Motor neuron (in vitro differentiated cells): ENCODE measurements around the gene AKAP5. TPM values are rescaled to one million over a fixed set of nuclear protein-coding genes. Genes with fewer than 3 reads are reported as not detected.

Experiments
- ATAC-seq, 8 experiments: fragments of 200-7000 bp; cut with Tn5 transposase; replicated peaks in 6 of 8; 2 replicates each; pipeline ENCODE4 v1.8.0; 2021; ENCODE audit warnings: mild to moderate bottlenecking in 8 of 8, moderate library complexity in 8 of 8
- H3K27ac ChIP-seq, 2 donors: fragments of 250-450 bp; sonication (Bioruptor Pico); 2 replicates each; pipeline ENCODE4 v1.9.0; 2021; ENCODE audit warnings: antibody characterized with exemption in 2 of 2, mild to moderate bottlenecking in 2 of 2, moderate library complexity in 1 of 2
- H3K4me1 ChIP-seq, 2 donors: fragments of 250-450 bp; sonication (Bioruptor Pico); replicated peaks in 1 of 2; 2 replicates each; pipeline ENCODE4 v1.6.1; 2021; ENCODE audit warnings: antibody characterized with exemption in 2 of 2, mild to moderate bottlenecking in 2 of 2, moderate library complexity in 1 of 2
- H3K4me3 ChIP-seq, 5 donors: fragments of 250-450 bp; sonication (Bioruptor Pico); 2 replicates each; pipeline ENCODE4 v1.9.0; 2021; ENCODE audit warnings: antibody characterized with exemption in 5 of 5, mild to moderate bottlenecking in 5 of 5, moderate library complexity in 4 of 5
- WGBS, 10 experiments: fragments of 450-650 bp; shearing (Covaris generic); methylation state at CpG; one replicate each; pipeline ENCODE4 v1.0.0; 2022; 5-methylcytosine and 5-hydroxymethylcytosine counted together
- in situ Hi-C, 9 experiments: fragments of 400-800 bp; cut with MboI; loops; one replicate each; pipeline ENCODE4 v1.15.0; 2021; ENCODE audit warnings: low sequenced_read_pairs in 9 of 9, low pct_unique_long_range_greater_than_20kb in 2 of 9; ENCODE audit not compliant: unreplicated experiment in 9 of 9
- total RNA-seq, 8 experiments: library from RNA; unstranded; fragments of 300-600 nt; gene quantifications; 2 replicates each; pipeline versions ENCODE4 v1.2.3 to v1.2.4, GENCODE V29; 2022

AKAP5 gene
- total RNA-seq, 8 experiments from 2014 or later, result 0.87 to 5.6 (median 4.7) TPM

GRCh38 chr14:64496764-64497163 lies 31.5 kb downstream of the AKAP5 start:
- H3K4me1 ChIP-seq, result peaks cover 6 to 7% of the 10 kb centered on the region in 2 donors
- ATAC-seq, result no peak
- H3K27ac ChIP-seq, result no peak overlapping the region
- in situ Hi-C loops, result no loop called here
- no peak overlapping the region for H3K4me3 ChIP-seq

DNA sequence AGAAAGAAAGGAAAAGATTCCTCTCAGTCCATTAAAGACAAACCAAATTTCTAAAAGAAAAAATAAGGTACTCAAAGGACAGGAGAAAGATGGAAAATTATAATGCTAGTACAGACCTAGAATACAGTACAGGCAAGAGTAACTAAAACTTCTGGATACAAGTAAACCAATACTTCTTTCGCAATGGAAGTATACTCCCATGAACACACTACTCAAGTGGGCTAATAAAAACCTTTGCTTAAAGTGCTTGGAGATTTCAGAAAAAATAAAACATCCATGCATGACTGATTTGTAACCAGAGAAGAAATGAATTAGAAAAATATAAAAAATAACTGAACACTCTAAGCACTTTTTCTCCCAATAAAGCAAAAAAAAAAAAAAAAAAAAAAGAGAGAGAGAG lies 34.8 kb downstream of the AKAP5 start:
- Histone ChIP-seq H3K4me1 (peaks cover 13 to 17% of the 10 kb centered on the region in 2 donors), H3K27ac (no peak overlapping the region), H3K4me3 (no peak overlapping the region)
- 88 to 100% (median 100%) methylated on average over 1 of the region's 1 CpG; no CpG with 5 or more reads in 2 of the 10 experiments for WGBS, 10 experiments
- in situ Hi-C loops, result no loop called here
- ATAC-seq, result no peak

GRCh38 chr14:64501411-64502171 lies 36.3 kb downstream of the AKAP5 start:
- ATAC-seq, result peak in 2 of 8 experiments; percentile 1 to 4
- WGBS, 10 experiments, result 0 to 100% (median 26%) methylated on average over 1 to 7 of the region's 8 CpGs; no CpG with 5 or more reads in 1 of the 10 experiments
- in situ Hi-C loops, result no loop called here
- H3K4me1 ChIP-seq, result peaks cover 14 to 21% of the 10 kb centered on the region in 2 donors
- H3K27ac ChIP-seq, result no peak overlapping the region
- H3K4me3 ChIP-seq, result peak overlapping the region in 3 of 5 donors; percentile 2 to 94 (median 62)

GRCh38 chr14:64502456-64502855 lies 37.2 kb downstream of the AKAP5 start:
- WGBS, 10 experiments, result 0 to 74% (median 35%) methylated on average over 1 to 5 of the region's 6 CpGs; no CpG with 5 or more reads in 2 of the 10 experiments
- H3K27ac ChIP-seq, result peak overlapping the region; percentile 89 to 97
- in situ Hi-C loops, result no loop called here
- no peak for ATAC-seq
- peak overlapping the region; percentile 62 to 94 (median 71) for H3K4me3 ChIP-seq
- peaks cover 19 to 26% of the 10 kb centered on the region in 2 donors for H3K4me1 ChIP-seq

DNA sequence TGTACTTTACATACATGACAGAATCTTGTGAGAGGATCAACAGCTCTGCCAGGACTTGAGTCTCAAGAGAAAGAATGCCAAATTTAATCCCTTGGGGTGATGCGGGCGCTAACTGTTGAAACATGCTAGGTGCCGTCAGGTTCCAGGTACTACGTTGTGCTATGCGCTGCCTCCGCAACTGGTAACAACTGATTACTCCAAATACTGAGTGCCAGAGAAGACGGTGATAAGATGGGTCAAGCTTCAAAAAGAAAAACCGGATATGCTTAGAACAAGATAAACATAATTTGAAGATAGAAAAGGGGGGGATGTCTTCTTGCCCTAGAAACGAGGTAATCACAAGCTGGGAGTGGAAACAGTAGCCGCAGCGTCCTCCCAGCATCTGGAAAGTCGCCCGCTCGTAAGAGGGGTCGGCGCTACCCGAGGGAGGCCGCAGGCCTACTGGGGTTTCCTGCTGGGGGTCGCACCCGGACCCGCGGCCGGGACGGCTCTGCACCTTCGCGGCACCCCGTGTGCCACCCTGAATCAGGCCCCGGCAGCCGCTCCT lies 37.7 kb downstream of the AKAP5 start:
- Histone ChIP-seq H3K4me3 (peak overlapping the region; percentile 62 to 94 (median 71)), H3K27ac (peak overlapping the region; percentile 89 to 97), H3K4me1 (peaks cover 19 to 27% of the 10 kb centered on the region in 2 donors)
- peak in 5 of 8 experiments; percentile 4 to 16 (median 11) for ATAC-seq
- in situ Hi-C loops, result no loop called here
- whole genome bisulfite sequencing, 10 experiments, result 0 to 18% (median 3%) methylated on average over 2 to 17 of the region's 29 CpGs; no CpG with 5 or more reads in 2 of the 10 experiments

DNA sequence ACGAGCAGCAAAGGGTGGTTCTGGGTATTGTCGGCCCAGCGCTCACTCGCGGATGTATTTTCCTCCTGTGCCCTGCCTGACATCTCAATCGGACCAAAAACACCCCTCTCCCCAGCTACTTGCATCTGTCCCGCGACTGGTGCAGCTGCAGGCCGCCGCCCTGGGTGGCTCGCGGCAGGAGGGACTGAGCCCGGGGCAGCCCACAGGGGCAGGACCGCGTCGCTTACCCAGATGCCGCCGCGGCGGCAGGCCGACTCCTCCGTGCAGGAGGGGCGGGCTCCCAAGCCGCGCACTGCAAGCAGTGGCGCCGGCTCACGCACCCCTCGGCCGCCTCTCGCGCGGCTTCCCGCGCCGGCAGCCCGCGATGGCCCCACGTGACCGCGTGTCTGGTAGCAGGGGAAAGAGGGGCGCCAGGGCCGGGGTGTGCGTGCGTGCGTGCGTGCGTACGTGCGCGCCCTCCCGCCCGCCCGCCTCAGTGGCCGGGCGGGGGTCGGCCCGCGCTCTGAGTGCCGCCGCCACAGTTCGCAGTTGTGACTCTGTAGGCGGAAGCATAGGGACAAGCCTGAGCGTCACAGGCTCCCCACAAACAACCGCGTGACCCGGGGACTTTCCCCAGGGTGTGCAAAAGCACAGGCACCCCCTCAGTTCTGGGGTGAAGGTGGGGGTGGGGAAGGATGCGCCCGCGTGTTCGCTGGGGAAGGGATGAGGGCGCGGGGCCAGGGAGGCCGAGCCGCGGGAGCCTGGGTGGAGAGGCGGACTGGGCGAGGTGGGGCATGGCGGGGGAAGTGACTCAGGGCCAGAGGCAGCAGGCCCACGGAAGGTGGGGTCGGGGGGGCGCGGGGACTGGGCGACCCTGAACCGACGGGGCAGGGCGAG lies 38.4 kb downstream of the AKAP5 start, which contains the start of gene ZBTB25:
Gene ZBTB25, minus strand, starts transcription at position 405 of the 876 bp plus-strand sequence. CDS start 13,305 bp downstream, outside the sequence.
- WGBS, 10 experiments, result 0% methylated on average over 4 to 19 of the region's 87 CpGs; no CpG with 5 or more reads in 8 of the 10 experiments

GRCh38 chr14:64504310-64504896 lies 39.1 kb downstream of the AKAP5 start, which contains the start of gene ZBTB1:
ZBTB1 (plus strand) TSS chr14:64504770; CDS start chr14:64521505, 16,735 bp downstream.
- WGBS, 10 experiments, result 0 to 2% (median 0%) methylated on average over 1 to 12 of the region's 63 CpGs; no CpG with 5 or more reads in 5 of the 10 experiments
- peaks cover 19 to 27% of the 10 kb centered on the region in 2 donors for H3K4me1 ChIP-seq
- peak; percentile 30 to 63 (median 46) for ATAC-seq
- in situ Hi-C loops, result no loop called here
- H3K4me3 ChIP-seq, result peak within 1 kb of the TSS; percentile 62 to 94 (median 71)
- peak within 1 kb of the TSS; percentile 88 to 97 for H3K27ac ChIP-seq

More for the DNA sequence above, 38.4 kb downstream of the AKAP5 start, which contains the start of gene ZBTB25:
- in situ Hi-C loops, result no loop called here
- peak; percentile 61 to 86 (median 80) for ATAC-seq
- Histone ChIP-seq H3K4me1 (peaks cover 19 to 27% of the 10 kb centered on the region in 2 donors), H3K4me3 (peak within 1 kb of the TSS; percentile 62 to 94 (median 71)), H3K27ac (peak within 1 kb of the TSS; percentile 89 to 97)

DNA sequence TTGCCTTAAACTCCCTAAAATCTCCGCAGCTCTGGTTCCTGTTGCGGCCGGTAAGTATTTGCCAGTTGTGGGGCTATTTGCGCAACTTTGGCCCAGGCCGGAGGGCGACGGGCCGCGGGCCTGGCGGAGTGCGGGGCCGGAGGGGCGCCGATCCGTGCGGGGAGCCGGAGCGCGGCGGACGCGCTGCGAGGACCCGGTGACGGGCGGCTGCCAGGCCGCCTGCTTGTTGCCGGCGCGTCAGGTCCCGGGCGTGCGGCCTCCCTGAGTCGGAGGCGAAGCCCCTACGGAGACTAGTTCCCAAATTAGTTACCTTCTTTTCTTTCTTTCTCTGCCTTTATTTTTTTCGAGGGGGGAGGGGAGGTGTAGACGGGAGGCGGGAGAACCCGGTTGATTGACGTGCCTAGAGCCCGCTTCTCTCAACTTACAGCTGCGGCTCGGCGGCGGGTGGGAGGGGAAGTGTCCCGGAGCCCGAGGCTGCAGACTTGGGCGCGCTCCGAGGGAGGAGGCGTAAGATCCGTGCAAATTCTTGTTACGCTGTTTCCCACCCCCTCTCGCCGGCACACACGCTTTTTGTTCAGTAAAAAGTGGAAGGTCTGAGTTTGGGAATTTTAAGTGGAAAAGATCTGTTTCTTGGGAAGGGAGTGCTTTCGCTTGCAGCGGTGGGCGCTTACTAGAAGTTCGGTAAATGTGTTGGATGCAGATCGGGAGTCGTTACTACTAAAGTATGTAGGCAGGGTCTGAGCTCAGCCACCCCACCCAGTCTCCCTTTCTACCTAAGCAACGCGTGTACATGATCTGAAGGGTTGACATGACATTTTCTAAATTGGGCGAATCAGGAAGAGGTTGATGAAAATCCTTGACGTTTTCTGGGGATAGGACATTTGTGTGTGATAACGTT lies 39.8 kb downstream of the AKAP5 start:
- H3K4me3 ChIP-seq, result peak overlapping the region; percentile 62 to 94 (median 71)
- peaks cover 19 to 27% of the 10 kb centered on the region in 2 donors for H3K4me1 ChIP-seq
- H3K27ac ChIP-seq, result peak overlapping the region; percentile 88 to 97
- peak; percentile 9 to 46 (median 26) for ATAC-seq
- WGBS, 10 experiments, result 0 to 4% (median 0%) methylated on average over 4 to 6 of the region's 68 CpGs; no CpG with 5 or more reads in 2 of the 10 experiments
- in situ Hi-C loops, result no loop called here

DNA sequence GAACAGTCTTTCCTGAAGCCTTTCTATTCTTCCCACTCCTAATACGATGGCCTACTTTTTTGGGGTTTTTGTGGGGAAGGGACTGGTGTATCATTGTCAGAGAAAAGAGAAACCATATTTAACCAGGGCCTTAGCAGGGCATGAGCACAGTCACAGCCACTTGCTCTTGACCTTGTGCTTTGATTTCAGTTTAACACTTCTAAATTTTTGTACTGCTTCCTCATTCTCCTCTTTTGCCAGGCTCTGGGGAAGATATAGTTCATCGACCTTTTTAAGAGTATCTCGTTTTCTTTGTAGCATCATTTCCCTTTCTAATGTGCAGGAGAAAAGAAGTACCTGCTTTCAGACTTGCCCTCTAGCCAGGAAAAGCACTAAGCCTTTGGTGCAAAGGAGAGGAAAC lies 41.4 kb downstream of the AKAP5 start:
- no peak overlapping the region for H3K4me3 ChIP-seq
- peaks cover 16 to 25% of the 10 kb centered on the region in 2 donors for H3K4me1 ChIP-seq
- 10 to 93% (median 75%) methylated on average over 1 to 3 of the region's 3 CpGs; no CpG with 5 or more reads in 1 of the 10 experiments for WGBS, 10 experiments
- no peak overlapping the region for H3K27ac ChIP-seq
- no peak for ATAC-seq
- in situ Hi-C loops, result no loop called here

- peaks cover 9 to 17% of the 10 kb centered on the region in 2 donors for H3K4me1 ChIP-seq
- no peak for ATAC-seq
- in situ Hi-C loops, result no loop called here
- 0 to 100% (median 78%) methylated on average over 1 to 4 of the region's 4 CpGs; no CpG with 5 or more reads in 1 of the 10 experiments for WGBS, 10 experiments
- H3K27ac ChIP-seq, result no peak overlapping the region
- no peak overlapping the region for H3K4me3 ChIP-seq
Observed at GRCh38 chr14:64507376-64508156, 42.3 kb downstream of the AKAP5 start.
